Mucosa of descending colon (tissue), 3 donors: ENCODE measurements around the gene ABHD17C. TPM values are rescaled to one million over a fixed set of nuclear protein-coding genes. Genes with fewer than 3 reads are reported as not detected.

Experiments used
- ATAC-seq: fragments of 200-7000 bp; cut with Tn5 transposase; one replicate; pipeline ENCODE4 v1.9.1; 2020; ENCODE audit warnings: mild to moderate bottlenecking, moderate library complexity
- DNase-seq, 3 donors: peaks; one replicate each; pipeline ENCODE4 v3.0.0-alpha.2; 2020
- H3K36me3 ChIP-seq: fragments of 200-600 bp; one replicate; pipeline ENCODE4 v1.8.0; 2021; ENCODE audit warnings: low read depth, mild to moderate bottlenecking
- H3K4me1 ChIP-seq: fragments of 200-600 bp; one replicate; pipeline ENCODE4 v1.8.0; 2021; ENCODE audit warnings: low read depth, mild to moderate bottlenecking
- H3K4me3 ChIP-seq: fragments of 200-600 bp; one replicate; pipeline ENCODE4 v1.8.0; 2021; ENCODE audit warnings: mild to moderate bottlenecking
- H3K9me3 ChIP-seq: fragments of 200-600 bp; one replicate; pipeline ENCODE4 v1.8.0; 2021; ENCODE audit warnings: mild to moderate bottlenecking
- CTCF ChIP-seq: fragments of 200-600 bp; IDR thresholded peaks from one replicate; pipeline ENCODE4 v1.8.0; 2022; ENCODE audit warnings: antibody characterized with exemption, mild to moderate bottlenecking
- intact Hi-C, 2 donors: fragments of 100-400 bp; cut with DNase I in 1 of 2; cut with micrococcal nuclease in 1 of 2; formaldehyde crosslinking; loops; one replicate each; pipeline versions ENCODE4 v1.11.0 to v1.11.1; 2022; cut with DNase I, micrococcal nuclease
- total RNA-seq, 3 donors: library from RNA; stranded (reverse); fragmentation: NEBNext Ultra II Directional in 2 of 3; extraction: Animal tissue kit (Norgen Biotek cat#: 25700) in 2 of 3; gene quantifications; one replicate each; pipeline versions ENCODE4 v1.2.1 to v1.2.4, GENCODE V29; 2021 to 2023
- donor health status: DM: no; HTN: no; CAD: no; lungs with moderate emphysema.
- donor health status: DM: no; HTN: no; CAD: no.
- donor health status: DM: no; HTN: yes; CAD: no.

The ABHD17C gene
- total RNA-seq, 3 donors from 2014 or later: 84.4 to 192 (median 157) TPM

- Histone ChIP-seq H3K4me1 (peaks cover 19% of the 10 kb centered on the region), H3K4me3 (no peak overlapping the region), H3K9me3 (no peaks in the 10 kb centered on the region), H3K36me3 (no peaks in the 10 kb centered on the region)
- ATAC-seq (no peak), DNase-seq (no peak)
- intact Hi-C loops: no loop called here
- no peak for TF ChIP-seq CTCF
Observed at GRCh38 chr15:80698676-80699075, 3.6 kb downstream of the ABHD17C start.

GRCh38 chr15:80699981-80700380 lies 4.9 kb downstream of the ABHD17C start:
- no peak for ATAC-seq
- intact Hi-C loops: no loop called here
- no peaks in the 10 kb centered on the region for H3K9me3 ChIP-seq

GRCh38 chr15:80701676-80702311 lies 6.7 kb downstream of the ABHD17C start:
- ATAC-seq (peak; percentile 17), DNase-seq (no peak)
- Histone ChIP-seq H3K4me3 (no peak overlapping the region), H3K4me1 (peaks cover 42% of the 10 kb centered on the region), H3K9me3 (no peaks in the 10 kb centered on the region), H3K36me3 (no peaks in the 10 kb centered on the region)
- no peak for TF ChIP-seq CTCF
- intact Hi-C loops: no loop called here

More at GRCh38 chr15:80699981-80700380, 4.9 kb downstream of the ABHD17C start:
- no peak for TF ChIP-seq CTCF
- no peaks in the 10 kb centered on the region for H3K36me3 ChIP-seq
- peaks cover 30% of the 10 kb centered on the region for H3K4me1 ChIP-seq
- no peak for DNase-seq
- H3K4me3 ChIP-seq: no peak overlapping the region

- no peaks in the 10 kb centered on the region for H3K9me3 ChIP-seq
- intact Hi-C loops: no loop called here
- ATAC-seq (no peak), DNase-seq (no peak)
- H3K4me1 ChIP-seq: peaks cover 45% of the 10 kb centered on the region
- TF ChIP-seq CTCF: no peak
- H3K4me3 ChIP-seq: no peak overlapping the region
- no peaks in the 10 kb centered on the region for H3K36me3 ChIP-seq
Observed at GRCh38 chr15:80703081-80703480, 8.0 kb downstream of the ABHD17C start.

GRCh38 chr15:80703965-80704364 lies 8.9 kb downstream of the ABHD17C start:
- Histone ChIP-seq H3K36me3 (no peaks in the 10 kb centered on the region), H3K4me1 (peaks cover 44% of the 10 kb centered on the region), H3K9me3 (no peaks in the 10 kb centered on the region), H3K4me3 (no peak overlapping the region)
- ATAC-seq (no peak), DNase-seq (no peak)
- intact Hi-C loops: no loop called here
- no peak for TF ChIP-seq CTCF

- H3K4me1 ChIP-seq: peaks cover 61% of the 10 kb centered on the region
- intact Hi-C loops: no loop called here
- no peak for ATAC-seq
Observed at GRCh38 chr15:80706161-80706560, 11.1 kb downstream of the ABHD17C start.

More at GRCh38 chr15:80706161-80706560, 11.1 kb downstream of the ABHD17C start:
- DNase-seq: no peak
- H3K9me3 ChIP-seq: no peaks in the 10 kb centered on the region
- no peak overlapping the region for H3K4me3 ChIP-seq
- no peak for TF ChIP-seq CTCF
- no peaks in the 10 kb centered on the region for H3K36me3 ChIP-seq
